GM12878 (cell line): Measurements from ENCODE around the gene CENPK. TPM values are rescaled to one million over a fixed set of nuclear protein-coding genes. Genes with fewer than 3 reads are reported as not detected.

Experiments
- BRCA1 ChIP-seq: IDR thresholded peaks from 2 replicates; pipeline ENCODE4 v1.6.1; 2011; ENCODE audit warnings: low read depth, low read length, improper control_type of control experiment
- CEBPB ChIP-seq, 2 experiments: fragments of 150-350 bp in 1 of 2; IDR thresholded peaks; 2 replicates each; pipeline ENCODE4 v1.6.1; 2012 to 2014; ENCODE audit warnings: low read depth in 2 of 2, low read length in 2 of 2, borderline replicate concordance in 1 of 2, inconsistent platforms in 1 of 2
- CHD2 ChIP-seq: IDR thresholded peaks from 2 replicates; pipeline ENCODE4 v1.6.1; 2011; ENCODE audit warnings: low read depth, low read length, improper control_type of control experiment, borderline replicate concordance
- CUX1 ChIP-seq: IDR thresholded peaks from 2 replicates; pipeline ENCODE4 v1.6.1; 2012; ENCODE audit warnings: improper control_type of control experiment, low read depth, low read length; ENCODE audit not compliant: insufficient replicate concordance
- FOS ChIP-seq: IDR thresholded peaks from 3 replicates; pipeline ENCODE4 v1.6.1; 2011; ENCODE audit warnings: borderline replicate concordance; ENCODE audit not compliant: insufficient read length; ENCODE audit errors: extremely low read depth
- GABPA ChIP-seq: IDR thresholded peaks from 2 replicates; pipeline ENCODE4 v1.6.1; 2014; ENCODE audit warnings: antibody characterized with exemption, low read depth, mild to moderate bottlenecking, inconsistent platforms
- GATAD2B ChIP-seq: fragments of 450-650 bp; conservative IDR thresholded peaks from 2 replicates; pipeline ENCODE4 v1.6.1; 2017; ENCODE audit warnings: low read depth, mild to moderate bottlenecking, moderate library complexity
- HDAC2 ChIP-seq: fragments of 200-600 bp; sonication (generic); IDR thresholded peaks from 2 replicates; pipeline ENCODE4 v1.6.1; 2017
- IRF3 ChIP-seq: fragments of 450-650 bp; IDR thresholded peaks from 2 replicates; pipeline ENCODE4 v1.6.1; 2014; ENCODE audit warnings: mild to moderate bottlenecking
- IRF4 ChIP-seq: IDR thresholded peaks from 2 replicates; pipeline ENCODE4 v1.6.1; 2011; ENCODE audit warnings: low read depth, low read length
- MAX ChIP-seq: IDR thresholded peaks from 2 replicates; pipeline ENCODE4 v1.6.1; 2012; ENCODE audit warnings: low read depth, low read length, improper control_type of control experiment
- MYC ChIP-seq: IDR thresholded peaks from 2 replicates; pipeline ENCODE4 v1.6.1; 2011; ENCODE audit warnings: mild to moderate bottlenecking, low read length, moderate library complexity, inconsistent platforms; ENCODE audit not compliant: insufficient read depth, insufficient replicate concordance, insufficient read length, severe bottlenecking
- PAX8 ChIP-seq: fragments of 450-650 bp; IDR thresholded peaks from 2 replicates; pipeline ENCODE4 v1.6.1; 2017; ENCODE audit warnings: mild to moderate bottlenecking, moderate library complexity
- POLR2AphosphoS2 ChIP-seq: IDR thresholded peaks from 2 replicates; pipeline ENCODE4 v1.6.1; 2011; ENCODE audit warnings: low read depth, mild to moderate bottlenecking, low read length, improper control_type of control experiment, moderate library complexity
- RELA ChIP-seq: fragments of 450-650 bp; IDR thresholded peaks from 2 replicates; pipeline ENCODE4 v1.8.0; 2014; ENCODE audit warnings: borderline replicate concordance; ENCODE audit not compliant: partially characterized antibody
- SMAD1 ChIP-seq: fragments of 450-650 bp; IDR thresholded peaks from 2 replicates; pipeline ENCODE4 v1.6.1; 2018; ENCODE audit warnings: mild to moderate bottlenecking, low read depth; ENCODE audit not compliant: partially characterized antibody
- ZBTB33 ChIP-seq: fragments of 450-650 bp; IDR thresholded peaks from 2 replicates; pipeline ENCODE4 v1.6.1; 2017; ENCODE audit warnings: mild to moderate bottlenecking
- ZNF207 ChIP-seq: fragments of 450-650 bp; IDR thresholded peaks from 2 replicates; pipeline ENCODE4 v1.6.1; 2014; ENCODE audit warnings: antibody characterized with exemption, mild to moderate bottlenecking, borderline replicate concordance
- polyA plus RNA-seq, 11 experiments: library from polyadenylated mRNA; depleted of rRNA in 4 of 11; unstranded in 6 of 11; stranded (reverse) in 5 of 11; fragments of >200 nt; fragmentation: Nextera tagmentation in 4 of 11; fragmentation: Illumina TruSeq in 1 of 11; extraction: Ambion mirVana in 4 of 11; extraction: Trizol in 1 of 11; gene quantifications; 1 replicate in 1 of 11; 2 replicates in 10 of 11; pipeline versions ENCODE4 v1.2.1 to v1.2.3, GENCODE V29; 2011 to 2016; ENCODE audit warnings: inconsistent platforms in 2 of 11, missing spikeins in 2 of 11, low read depth in 1 of 11
- total RNA-seq, 4 experiments: library from RNA; depleted of rRNA in 3 of 4; stranded (reverse); fragments of >200 nt in 3 of 4; fragmentation: Illumina TruSeq in 1 of 4; extraction: Trizol in 1 of 4; gene quantifications; 2 replicates each; pipeline versions ENCODE4 v1.2.1 to v1.2.3, GENCODE V29; 2013 to 2021

The CENPK gene
- total and polyA plus RNA-seq, 10 of the 15 experiments (the other 5 are each of a cell fraction or from before 2014, with no cell fraction given), result 29.5 to 94.3 (median 43.2) TPM

- peak; percentile 92 for TF ChIP-seq IRF3
- TF ChIP-seq MAX, result peak; percentile 49; the same call in 1 of the 2 replicates
- TF ChIP-seq GATAD2B, result peak; percentile 63; the same call in 1 of the 2 replicates
- no peak for TF ChIP-seq ZBTB33
- TF ChIP-seq CHD2, result peak; percentile 94
- no peak for TF ChIP-seq IRF4
- no peak for TF ChIP-seq CEBPB (IDR thresholded peaks at IDR 0.05; ENCODE audit: borderline replicate concordance in 1 of 2, low read depth in 2 of 2, low read length in 2 of 2)
- TF ChIP-seq PAX8, result peak; percentile 58; the same call in 1 of the 2 replicates
- TF ChIP-seq HDAC2, result peak; percentile 100
- TF ChIP-seq BRCA1, result no peak
- TF ChIP-seq FOS, result peak; percentile 66
- 0 out of 2 replicates have a peak, but pooled peaks have one; percentile 43 for TF ChIP-seq POLR2AphosphoS2
- peak; percentile 67 for TF ChIP-seq ZNF207
- peak; percentile 62 for TF ChIP-seq SMAD1
- no peak for TF ChIP-seq RELA
- no peak for TF ChIP-seq CUX1
- TF ChIP-seq MYC, result no peak
- TF ChIP-seq GABPA, result peak; percentile 44; the same call in 1 of the 2 replicates
Measured at GRCh38 chr5:65562731-65563701, at the start of gene CENPK, which contains the start of gene PPWD1 (continued).
